ENCODE data around the gene CSH2.
"Not testable (repeated sequence)": the region's sequence is repeated elsewhere in the genome, so short reads cannot be mapped to it uniquely, and the experiment has no call there.

The CSH2 gene

DNA sequence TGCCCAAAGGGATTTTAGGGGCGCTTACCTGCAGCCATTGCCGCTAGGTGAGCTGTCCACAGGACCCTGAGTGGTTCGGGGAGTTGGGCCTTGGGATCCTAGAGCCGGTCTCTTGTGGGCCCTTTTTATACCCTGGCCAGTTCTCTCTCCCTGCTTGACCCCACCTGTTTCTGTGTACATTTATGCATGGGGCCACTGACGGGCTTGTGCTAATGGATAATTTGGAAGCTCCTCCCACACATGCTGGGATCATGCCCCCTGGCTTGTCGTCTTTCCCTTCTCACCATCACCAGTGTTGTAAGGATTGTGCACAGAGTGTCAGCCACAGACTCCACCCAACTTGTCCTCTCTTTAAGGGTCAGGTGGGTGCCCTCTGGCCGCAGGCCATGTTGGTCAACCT, at the start of gene CSH2:
Gene CSH2 (minus strand): TSS at position 101 of the 400 bp plus-strand sequence. CDS start 63 bp downstream, at position 38.
- DNase-seq (ENCODE audit: low read depth); H3K4me3 ChIP-seq (ENCODE audit: low read depth, low read length): not testable (repeated sequence)

DNA sequence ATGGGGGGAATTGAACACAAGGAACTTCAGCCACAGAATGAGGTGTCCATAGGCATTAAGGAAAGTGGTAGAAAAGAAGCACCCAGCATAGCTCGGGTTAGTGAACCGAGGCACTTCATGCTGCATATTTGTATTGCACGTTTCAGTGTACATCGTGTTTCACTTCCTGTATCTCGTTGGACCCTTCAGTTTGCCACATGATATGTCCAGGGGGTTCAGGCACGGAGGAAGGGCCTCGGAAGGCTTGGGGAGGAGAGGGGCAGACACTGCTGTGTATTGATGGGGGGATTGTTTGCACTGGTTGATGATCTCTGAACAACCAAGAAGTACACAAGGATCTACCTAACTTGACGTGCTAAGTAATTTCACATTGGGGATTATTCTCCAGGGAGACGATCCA, 48.9 kb upstream of the CSH2 start:
- not testable (repeated sequence) for DNase-seq (ENCODE audit: low read depth); H3K4me3 ChIP-seq (ENCODE audit: low read depth, low read length)

DNA sequence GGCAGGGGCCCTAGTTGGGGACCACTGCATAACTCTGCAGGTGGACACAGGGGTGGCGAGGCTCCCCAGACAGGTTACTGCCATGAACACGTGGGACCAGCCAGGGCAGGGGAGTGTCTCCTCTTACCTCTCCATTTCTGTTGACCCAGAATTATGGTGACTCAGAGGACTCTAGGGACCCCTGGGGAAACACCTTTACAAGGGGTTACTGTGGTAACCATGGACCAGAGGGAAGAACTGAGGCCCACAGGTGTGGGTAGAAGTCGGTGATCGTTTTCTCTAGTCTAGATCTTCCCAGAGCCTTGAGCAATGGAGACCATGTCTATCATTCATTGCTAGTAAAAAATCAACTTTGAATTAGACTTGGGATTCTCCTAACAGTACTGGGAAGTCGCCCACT, 47.3 kb upstream of the CSH2 start:
- DNase-seq (ENCODE audit: low read depth); H3K4me3 ChIP-seq (ENCODE audit: low read depth, low read length): not testable (repeated sequence)

DNA sequence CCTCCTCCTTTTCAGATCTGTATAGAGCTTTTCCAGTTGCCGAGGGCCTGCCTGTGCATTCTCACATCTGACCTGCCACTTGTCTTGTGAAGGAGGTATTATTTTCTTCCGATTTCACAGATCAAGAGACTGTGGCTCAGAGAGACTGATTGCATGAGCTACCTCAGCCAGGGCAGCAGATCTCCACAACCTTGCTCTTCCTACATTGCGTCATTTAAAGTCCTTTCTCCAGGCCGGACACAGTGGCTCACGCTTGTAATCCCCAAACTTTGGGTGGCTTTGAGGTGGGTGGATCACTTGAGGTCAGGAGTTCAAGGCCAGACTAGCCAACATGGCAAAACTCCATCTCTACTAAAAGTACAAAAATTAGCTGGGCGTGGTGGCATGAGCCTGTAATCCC, 46.6 kb upstream of the CSH2 start:
- H3K4me3 ChIP-seq (ENCODE audit: low read depth, low read length); DNase-seq (ENCODE audit: low read depth): not testable (repeated sequence)

DNA sequence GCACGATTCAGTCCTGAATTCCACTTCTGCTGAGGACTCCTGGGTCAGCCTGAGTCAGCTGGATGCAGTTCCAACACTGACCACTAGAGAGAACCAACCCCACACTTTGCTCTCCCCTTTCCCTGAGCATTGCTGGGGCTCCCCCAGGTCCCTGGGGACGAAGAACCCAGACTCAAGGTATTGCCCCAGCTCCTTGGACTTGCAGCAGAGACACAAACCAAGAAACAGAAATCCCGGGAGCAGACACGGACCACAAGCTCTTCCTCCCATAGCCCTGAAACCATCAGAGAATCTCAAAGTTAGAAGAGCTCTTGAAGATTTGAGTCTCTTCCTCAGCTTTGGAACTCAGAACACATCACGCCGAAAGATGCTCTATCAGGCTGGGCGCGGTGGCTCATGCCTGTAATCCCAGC, 45.8 kb upstream of the CSH2 start:
- no peak overlapping the region for H3K4me3 ChIP-seq (ENCODE audit: low read depth, low read length)

DNA sequence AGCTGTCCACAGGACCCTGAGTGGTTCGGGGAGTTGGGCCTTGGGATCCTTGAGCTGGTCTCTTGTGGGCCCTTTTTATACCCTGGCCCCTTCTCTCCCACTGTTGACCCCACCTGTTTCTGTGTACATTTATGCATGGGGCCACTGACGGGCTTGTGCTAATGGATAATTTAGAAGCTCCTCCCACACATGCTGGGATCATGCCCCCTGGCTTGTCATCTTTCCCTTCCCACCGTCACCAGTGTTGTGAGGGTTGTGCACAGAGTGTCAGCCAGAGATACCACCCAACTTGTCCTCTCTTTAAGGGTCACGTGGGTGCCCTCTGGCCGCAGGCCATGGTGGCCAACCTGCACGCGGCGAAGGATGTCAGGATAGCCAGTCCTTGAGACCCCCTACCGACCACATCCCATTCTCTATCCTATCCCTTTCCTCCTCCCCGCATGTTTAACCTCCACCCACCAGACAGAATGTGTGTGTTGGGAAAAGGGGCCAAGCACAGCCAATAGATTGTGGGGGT, 45.4 kb upstream of the CSH2 start, which contains the start of gene GH1:
Gene GH1 (minus strand): TSS at position 51 of the 517 bp plus-strand sequence. CDS start 63 bp downstream, outside the sequence.
- H3K4me3 ChIP-seq (ENCODE audit: low read depth, low read length); DNase-seq (ENCODE audit: low read depth): not testable (repeated sequence)

More for the DNA sequence above, 45.8 kb upstream of the CSH2 start:
- DNase-seq (ENCODE audit: low read depth), result no peak

DNA sequence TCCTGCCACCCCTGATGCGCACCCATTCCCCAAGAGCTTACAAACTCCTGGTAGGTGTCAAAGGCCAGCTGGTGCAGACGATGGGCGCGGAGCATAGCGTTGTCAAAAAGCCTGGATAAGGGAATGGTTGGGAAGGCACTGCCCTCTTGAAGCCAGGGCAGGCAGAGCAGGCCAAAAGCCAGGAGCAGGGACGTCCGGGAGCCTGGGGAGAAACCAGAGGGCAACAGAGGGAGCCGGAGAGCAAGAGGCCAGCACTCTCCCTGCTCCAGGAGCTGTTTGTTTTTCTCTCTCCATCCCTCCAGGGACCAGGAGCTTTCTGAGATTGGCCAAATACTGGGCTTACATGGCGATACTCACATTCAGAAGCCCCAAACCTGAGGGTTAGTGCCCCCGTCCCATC, 44.8 kb upstream of the CSH2 start:
- H3K4me3 ChIP-seq (ENCODE audit: low read depth, low read length), result no peak overlapping the region
- no peak for DNase-seq (ENCODE audit: low read depth)

DNA sequence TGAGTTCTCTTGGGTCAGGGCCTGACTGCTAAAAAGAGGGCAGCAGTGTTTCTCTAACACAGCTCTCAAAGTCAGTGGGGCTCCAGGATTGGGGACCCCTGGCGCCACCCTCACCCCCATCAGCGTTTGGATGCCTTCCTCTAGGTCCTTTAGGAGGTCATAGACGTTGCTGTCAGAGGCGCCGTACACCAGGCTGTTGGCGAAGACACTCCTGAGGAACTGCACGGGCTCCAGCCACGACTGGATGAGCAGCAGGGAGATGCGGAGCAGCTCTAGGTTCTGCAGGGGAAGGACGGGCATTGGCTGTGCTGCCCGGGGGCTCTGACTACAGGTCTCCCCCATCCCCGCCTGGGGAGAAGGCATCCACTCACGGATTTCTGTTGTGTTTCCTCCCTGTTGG, 44.2 kb upstream of the CSH2 start:
- no peak overlapping the region for H3K4me3 ChIP-seq (ENCODE audit: low read depth, low read length)
- DNase-seq (ENCODE audit: low read depth), result no peak

DNA sequence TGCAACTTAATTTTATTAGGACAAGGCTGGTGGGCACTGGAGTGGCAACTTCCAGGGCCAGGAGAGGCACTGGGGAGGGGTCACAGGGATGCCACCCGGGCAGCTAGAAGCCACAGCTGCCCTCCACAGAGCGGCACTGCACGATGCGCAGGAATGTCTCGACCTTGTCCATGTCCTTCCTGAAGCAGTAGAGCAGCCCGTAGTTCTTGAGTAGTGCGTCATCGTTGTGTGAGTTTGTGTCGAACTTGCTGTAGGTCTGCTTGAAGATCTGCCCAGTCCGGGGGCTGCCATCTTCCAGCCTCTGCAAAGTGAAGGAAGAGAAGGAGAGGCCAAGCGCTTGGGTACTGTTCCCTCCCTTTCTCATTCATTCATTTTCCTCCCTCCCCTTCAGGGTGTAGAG, 43.7 kb upstream of the CSH2 start:
- not testable (repeated sequence) for H3K4me3 ChIP-seq (ENCODE audit: low read depth, low read length); DNase-seq (ENCODE audit: low read depth)

DNA sequence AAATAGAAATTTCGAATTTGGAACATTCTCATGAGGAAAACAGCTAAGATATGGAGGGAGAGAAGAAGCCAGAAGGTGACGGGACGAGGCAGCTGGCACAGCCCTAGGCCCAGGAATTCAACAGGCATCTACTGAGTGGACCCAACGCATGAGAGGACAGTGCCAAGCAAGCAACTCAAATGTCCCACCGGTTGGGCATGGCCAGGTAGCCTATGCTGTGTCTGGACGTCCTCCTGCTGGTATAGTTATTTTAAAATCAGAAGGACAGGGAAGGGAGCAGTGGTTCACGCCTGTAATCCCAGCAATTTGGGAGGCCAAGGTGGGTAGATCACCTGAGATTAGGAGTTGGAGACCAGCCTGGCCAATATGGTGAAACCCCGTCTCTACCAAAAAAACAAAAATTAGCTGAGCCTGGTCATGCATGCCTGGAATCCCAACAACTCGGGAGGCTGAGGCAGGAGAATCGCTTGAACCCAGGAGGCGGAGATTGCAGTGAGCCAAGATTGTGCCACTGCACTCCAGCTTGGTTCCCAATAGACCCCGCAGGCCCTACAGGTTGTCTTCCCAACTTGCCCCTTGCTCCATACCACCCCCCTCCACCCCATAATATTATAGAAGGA, 43.2 kb upstream of the CSH2 start:
- no peak overlapping the region for H3K4me3 ChIP-seq (ENCODE audit: low read depth, low read length)
- no peak for DNase-seq (ENCODE audit: low read depth)

DNA sequence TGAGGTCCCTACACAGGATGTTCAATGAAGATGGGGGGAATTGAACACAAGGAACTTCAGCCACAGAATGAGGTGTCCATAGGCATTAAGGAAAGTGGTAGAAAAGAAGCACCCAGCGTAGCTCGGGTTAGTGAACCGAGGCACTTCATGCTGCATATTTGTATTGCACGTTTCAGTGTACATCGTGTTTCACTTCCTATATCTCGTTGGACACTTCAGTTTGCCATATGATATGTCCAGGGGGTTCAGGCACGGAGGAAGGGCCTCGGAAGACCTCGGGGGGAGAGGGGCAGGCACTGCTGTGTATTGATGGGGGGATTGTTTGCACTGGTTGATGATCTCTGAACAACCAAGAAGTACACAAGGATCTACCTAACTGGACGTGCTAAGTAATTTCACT, 42.3 kb upstream of the CSH2 start:
- H3K4me3 ChIP-seq (ENCODE audit: low read depth, low read length); DNase-seq (ENCODE audit: low read depth): not testable (repeated sequence)

DNA sequence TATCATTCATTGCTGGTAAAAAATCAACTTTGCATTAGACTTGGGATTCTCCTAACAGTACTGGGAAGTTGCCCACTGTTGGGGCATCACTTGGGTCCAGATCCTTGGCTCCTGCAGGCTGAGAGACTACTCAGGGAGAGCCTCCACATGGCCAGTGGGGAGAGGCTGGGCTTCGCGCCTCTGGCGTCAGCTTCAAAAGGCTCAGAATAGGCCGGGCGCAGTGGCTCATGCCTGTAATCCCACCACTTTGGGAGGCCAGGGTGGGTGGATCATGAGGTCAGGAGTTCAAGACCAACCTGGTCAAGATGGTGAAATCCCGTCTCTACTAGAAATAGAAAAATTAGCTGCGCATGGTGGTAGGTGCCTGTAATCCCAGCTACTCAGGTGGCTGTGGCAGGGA, 41.0 kb upstream of the CSH2 start:
- H3K4me3 ChIP-seq (ENCODE audit: low read depth, low read length), result no peak overlapping the region
- DNase-seq (ENCODE audit: low read depth), result no peak

DNA sequence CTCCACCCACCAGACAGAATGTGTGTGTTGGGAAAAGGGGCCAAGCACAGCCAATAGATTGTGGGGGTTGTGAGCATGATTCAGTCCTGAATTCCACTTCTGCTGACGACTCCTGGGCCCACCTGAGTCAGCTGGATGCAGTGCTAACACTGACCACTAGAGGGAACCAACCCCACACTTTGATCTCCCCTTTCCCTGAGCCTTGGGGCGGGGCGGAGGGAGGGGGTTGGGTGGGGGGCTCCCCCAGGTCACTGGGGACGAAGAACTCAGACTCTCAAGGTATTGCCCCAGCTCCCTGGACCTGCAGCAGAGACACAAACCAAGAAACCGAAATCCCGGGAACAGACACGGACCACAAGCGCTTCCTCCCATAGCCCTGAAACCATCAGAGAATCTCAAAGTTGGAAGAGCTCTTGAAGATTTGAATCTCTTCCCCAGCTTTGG, 38.2 kb upstream of the CSH2 start:
- no peak for DNase-seq (ENCODE audit: low read depth)
- H3K4me3 ChIP-seq (ENCODE audit: low read depth, low read length), result no peak overlapping the region

DNA sequence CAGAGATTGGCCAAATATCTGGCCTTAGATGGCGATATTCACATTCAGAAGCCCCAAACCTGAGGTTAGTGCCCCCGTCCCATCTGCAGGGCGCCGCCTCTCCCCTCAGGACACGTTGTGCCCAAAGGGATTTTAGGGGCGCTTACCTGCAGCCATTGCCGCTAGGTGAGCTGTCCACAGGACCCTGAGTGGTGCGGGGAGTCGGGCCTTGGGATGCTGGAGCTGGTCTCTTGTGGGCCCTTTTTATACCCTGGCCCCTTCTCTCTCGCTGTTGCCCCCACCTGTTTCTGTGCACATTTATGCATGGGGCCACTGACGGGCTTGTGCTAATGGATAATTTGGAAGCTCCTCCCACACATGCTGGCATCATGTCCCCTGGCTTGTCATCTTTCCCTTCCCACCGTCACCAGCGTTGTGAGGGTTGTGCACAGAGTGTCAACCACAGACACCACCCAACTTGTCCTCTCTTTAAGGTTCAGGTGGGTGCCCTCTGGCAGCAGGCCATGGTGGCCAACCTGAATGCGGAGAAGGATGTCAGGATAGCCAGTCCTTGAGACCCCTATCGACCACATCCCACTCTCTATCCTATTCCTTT, 37.7 kb upstream of the CSH2 start, which contains the start of gene CSHL1:
Gene CSHL1 (minus strand): TSS at position 218 of the 595 bp plus-strand sequence. CDS start 62 bp downstream, at position 156.
- DNase-seq (ENCODE audit: low read depth), result no peak
- H3K4me3 ChIP-seq (ENCODE audit: low read depth, low read length), result no peak within 1 kb of the TSS

DNA sequence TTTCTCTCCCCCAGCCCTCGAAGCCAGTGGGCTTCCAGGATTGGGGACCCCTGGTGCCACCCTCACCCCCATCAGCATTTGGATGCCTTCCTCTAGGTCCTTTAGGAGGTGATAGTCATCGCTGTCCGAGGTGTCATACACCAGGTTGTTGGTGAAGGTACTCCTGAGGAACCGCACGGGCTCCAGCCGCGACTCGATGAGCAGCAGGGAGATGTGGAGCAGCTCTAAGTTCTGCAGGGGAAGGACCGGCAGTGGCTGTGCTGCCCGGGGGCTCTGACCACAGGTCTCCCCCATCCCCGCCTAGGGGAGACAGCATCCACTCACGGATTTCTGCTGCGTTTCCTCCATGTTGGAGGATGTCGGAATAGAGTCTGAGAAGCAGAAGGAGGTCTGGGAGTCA, 36.6 kb upstream of the CSH2 start:
- H3K4me3 ChIP-seq (ENCODE audit: low read depth, low read length), result no peak overlapping the region
- no peak for DNase-seq (ENCODE audit: low read depth)

DNA sequence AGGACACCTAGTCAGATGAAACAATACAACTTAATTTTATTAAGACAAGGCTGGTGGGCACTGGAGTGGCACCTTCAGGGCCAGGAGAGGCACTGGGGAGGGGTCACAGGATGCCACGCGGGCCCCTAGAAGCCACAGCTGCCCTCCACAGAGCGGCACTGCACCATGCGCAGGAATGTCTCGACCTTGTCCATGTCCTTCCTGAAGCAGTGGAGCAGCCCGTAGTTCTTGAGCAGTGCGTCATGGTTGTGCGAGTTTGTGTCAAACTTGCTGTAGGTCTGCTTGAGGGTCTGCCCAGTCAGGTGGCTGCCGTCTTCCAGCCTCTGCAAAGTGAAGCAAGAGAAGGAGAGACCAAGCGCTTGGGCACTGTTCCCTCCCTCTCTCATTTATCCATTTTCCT, 36.1 kb upstream of the CSH2 start:
- not testable (repeated sequence) for DNase-seq (ENCODE audit: low read depth); H3K4me3 ChIP-seq (ENCODE audit: low read depth, low read length)

DNA sequence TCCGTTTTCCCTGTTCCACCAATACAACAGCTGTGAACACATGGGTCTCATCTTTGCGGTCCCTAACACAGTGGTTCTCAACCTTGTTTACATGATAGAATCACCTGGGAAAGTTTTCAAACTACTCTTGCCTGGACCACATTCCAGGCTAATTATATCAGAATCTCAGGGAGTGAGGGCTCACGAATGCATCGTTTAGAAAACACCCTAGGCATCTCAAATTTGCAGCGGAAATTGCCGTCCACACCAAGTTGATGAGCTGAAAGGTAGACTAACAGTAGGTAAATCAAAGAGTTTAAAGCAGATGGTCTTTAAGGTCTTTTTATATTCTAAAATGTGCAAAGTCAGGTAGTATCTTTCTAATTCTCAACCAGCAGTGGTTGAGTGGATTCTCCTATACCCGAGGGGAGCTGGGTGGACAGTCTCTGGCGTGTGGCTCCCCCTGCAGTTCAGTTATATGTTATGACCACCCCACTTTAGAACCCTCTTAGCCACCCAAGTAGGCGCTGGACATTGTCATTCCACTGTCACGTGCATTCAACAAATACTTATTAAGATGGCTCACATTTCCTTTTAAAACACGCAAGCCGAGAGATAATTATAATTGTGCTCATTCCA, 33.8 kb upstream of the CSH2 start:
- not testable (repeated sequence) for H3K4me3 ChIP-seq (ENCODE audit: low read depth, low read length); DNase-seq (ENCODE audit: low read depth)

DNA sequence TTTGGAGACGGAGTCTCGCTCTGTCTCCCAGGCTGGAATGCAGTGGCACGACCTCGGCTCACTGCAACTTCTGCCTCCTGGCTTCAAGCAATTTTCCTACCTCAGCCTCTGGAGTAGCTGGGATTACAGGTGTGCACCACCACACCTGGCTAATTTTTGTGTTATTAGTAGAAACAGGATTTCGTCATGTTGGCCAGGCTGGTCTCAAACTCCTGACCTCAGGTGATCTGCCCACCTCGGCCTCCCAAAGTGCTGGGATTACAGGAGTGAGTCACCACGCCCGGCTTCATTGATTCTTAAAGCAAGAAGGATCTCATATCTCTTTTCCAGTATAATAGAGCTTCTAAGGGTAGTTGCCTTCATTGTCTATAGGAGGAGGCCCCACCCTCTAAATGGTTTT, 31.3 kb upstream of the CSH2 start:
- not testable (repeated sequence) for DNase-seq (ENCODE audit: low read depth); H3K4me3 ChIP-seq (ENCODE audit: low read depth, low read length)

DNA sequence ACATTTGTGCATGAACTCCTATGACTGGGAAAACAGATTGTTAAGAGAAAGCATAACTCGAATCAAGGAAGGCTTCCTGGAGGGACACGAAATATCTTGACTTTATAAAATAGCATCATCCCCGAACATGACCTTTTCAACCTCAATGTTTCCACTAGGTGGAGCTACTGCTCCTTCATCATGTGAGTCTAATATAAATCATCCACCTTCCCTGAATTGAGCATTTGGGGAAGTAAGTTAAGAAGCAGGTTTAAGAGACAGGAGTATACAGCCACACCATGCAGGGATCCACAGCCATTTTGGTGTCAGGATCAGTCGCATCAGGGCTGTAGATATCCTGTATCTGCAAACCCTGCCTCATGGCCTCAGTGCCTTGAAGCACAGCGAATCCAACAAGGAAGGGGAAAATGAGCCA, 30.3 kb upstream of the CSH2 start:
- not testable (repeated sequence) for H3K4me3 ChIP-seq (ENCODE audit: low read depth, low read length); DNase-seq (ENCODE audit: low read depth)

DNA sequence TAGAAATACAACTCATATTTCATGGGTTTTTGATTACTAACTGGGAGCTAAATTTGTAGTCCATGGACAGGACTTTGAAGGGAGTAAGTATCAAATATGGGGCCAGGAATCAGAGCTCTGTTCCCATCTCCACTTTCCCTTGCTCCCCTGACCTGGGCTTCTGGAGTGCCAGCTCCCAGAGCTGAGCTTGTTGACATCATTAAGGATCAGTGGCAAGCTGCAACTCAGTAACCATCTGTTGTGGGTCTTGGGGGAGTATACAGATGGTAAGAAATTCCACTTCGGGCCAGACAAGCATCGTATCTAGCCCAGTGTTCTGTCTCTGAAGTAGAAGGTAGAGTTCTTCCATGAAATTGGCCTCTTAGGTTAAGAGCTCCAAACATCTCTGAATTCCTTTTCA, 28.5 kb upstream of the CSH2 start:
- not testable (repeated sequence) for H3K4me3 ChIP-seq (ENCODE audit: low read depth, low read length); DNase-seq (ENCODE audit: low read depth)

All from skeletal muscle cell (primary cell).